Tongue (tissue), 2 donors: ENCODE data around the gene HOXB6. TPM values are rescaled to one million over a fixed set of nuclear protein-coding genes. Genes with fewer than 3 reads are reported as not detected.
A peak's percentile ranks its signal among the peaks of the same experiment; 100 is the strongest.

Experiments
- DNase-seq: peaks from one replicate; pipeline ENCODE4 v3.0.0-alpha.2; 2015
- total RNA-seq: library from RNA; depleted of rRNA; stranded (reverse); fragments of >200 nt; gene quantifications from one replicate; pipeline ENCODE4 v1.2.3, GENCODE V29; 2014

The HOXB6 gene
- total RNA-seq, 1 donor from 2014 or later = not detected

- no peak for DNase-seq
Observed at GRCh38 chr17:48609759-48610281, 5.0 kb upstream of the HOXB6 start.

DNA sequence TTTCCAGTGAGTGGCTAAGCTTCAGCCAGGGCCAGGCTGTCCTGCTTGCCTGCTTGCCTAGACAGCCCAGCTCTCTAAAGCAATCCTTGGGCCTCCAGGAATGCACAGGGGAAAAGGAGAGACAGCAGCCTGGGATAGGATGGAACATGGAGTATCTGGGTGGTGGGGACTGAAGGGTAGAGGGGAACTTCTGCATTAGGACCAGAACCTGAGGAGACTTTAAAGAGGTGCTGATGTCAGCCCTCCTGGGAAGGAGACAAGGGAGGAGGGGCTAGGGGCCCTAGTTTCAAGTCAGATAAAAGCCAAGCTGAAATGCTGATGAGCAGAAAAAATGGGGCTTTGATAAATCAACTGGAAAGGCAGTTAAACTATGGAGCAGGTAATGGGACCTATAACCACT, 4.2 kb upstream of the HOXB6 start:
- DNase-seq = no peak

DNA sequence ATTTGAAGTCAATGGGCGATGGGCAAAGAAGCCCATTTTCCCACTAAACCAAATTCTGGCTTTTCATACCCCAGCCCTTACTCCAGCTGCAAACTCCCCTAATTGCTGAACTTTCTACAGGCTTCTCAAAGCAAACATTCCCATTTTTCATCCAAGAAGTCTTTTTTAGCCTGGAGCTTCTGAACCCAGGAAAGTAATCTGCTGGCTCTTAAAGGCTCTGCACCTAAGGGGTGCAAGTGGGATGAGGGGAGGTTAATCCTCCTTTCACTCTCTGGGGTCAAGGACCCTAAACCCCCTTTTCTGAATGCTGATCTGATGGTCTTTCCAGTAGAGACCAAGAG, 3.7 kb upstream of the HOXB6 start:
- DNase-seq = no peak

- no peak for DNase-seq
Observed at GRCh38 chr17:48606892-48607614, 2.3 kb upstream of the HOXB6 start.

DNA sequence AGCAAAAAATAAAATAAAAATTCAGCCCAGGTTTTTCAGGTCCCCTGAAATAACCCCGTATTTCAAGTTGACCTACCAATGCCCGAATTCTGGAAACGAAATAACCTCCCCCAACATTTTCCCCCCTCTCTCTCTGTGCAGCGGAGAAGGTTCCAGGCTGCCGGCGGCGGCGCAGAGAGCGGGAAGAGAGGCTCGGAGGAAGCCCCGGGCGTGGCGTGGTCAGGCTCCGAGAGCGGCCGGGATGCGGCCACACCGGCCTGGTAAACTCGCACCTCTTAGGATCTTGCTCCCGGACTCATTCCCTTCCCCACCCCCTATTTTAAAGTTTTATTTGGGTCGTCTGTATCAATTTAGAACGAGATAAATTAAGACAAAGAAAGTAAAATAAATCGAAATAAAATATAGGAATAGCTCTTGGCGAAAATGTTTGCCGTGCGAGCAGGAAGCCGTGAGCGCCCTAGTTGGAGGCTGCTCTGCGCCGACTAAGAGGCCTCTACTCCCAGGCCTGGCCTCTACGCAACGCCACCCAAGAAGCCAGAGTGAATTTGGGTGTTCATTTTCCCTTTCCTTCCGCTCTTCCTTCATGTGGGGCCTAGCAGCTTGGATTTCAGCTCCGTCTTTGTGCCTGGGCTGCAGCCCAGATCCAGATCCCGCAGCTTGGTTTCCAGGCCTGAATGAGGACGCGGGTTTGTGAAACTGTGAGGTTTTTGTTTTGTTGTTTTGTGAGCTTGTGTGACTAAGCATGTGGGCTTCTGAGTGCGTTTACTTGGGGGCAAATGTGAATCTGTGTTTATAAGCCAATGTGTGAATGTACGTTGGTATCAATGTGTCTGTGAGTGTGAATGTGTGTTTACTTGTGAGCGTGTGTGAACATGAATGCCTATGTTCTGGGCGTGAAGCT, 1.5 kb upstream of the HOXB6 start:
- DNase-seq = peak; percentile 31

- no peak for DNase-seq
Observed at GRCh38 chr17:48605409-48605919, 678 bp upstream of the HOXB6 start.

DNA sequence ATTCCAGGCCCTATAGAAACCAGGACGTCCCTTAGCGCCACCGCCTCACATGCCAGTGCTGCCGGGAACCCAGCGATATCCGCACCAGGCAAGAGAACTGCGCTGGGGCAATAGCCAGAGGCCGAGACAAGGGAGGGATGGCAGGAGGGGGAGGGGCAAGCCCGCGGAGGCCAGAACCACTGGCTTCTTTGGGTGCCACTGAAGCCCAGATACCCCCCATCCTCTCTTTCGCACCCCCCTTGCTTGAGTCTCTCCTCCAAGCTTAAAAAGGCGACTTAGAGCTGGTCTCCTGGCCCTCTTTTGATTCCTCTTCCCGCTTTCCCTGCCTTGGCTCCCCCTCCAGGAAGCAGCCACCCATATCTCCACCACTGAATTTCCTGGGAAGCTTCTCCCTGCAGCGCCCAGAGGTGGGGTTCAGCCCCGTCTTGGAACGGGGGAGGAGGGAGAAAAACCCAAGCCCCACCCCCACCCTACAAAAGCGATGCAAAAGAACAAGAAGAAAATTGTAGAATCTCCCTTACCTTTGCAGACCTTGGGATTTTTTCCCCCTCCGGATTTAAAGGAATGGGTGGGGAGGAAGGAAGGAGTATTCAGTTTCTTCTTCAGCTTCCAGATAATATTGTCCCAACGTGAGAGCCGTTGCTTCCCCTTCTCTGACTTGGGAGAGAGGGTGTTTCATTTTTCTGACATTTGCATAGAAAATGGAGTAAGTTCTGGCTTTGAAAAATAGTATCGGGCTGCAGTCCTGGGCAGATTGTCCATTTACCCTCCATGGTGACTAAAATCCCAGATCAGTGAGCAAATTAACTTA, 622 bp downstream of the HOXB6 start:
- DNase-seq = no peak

DNA sequence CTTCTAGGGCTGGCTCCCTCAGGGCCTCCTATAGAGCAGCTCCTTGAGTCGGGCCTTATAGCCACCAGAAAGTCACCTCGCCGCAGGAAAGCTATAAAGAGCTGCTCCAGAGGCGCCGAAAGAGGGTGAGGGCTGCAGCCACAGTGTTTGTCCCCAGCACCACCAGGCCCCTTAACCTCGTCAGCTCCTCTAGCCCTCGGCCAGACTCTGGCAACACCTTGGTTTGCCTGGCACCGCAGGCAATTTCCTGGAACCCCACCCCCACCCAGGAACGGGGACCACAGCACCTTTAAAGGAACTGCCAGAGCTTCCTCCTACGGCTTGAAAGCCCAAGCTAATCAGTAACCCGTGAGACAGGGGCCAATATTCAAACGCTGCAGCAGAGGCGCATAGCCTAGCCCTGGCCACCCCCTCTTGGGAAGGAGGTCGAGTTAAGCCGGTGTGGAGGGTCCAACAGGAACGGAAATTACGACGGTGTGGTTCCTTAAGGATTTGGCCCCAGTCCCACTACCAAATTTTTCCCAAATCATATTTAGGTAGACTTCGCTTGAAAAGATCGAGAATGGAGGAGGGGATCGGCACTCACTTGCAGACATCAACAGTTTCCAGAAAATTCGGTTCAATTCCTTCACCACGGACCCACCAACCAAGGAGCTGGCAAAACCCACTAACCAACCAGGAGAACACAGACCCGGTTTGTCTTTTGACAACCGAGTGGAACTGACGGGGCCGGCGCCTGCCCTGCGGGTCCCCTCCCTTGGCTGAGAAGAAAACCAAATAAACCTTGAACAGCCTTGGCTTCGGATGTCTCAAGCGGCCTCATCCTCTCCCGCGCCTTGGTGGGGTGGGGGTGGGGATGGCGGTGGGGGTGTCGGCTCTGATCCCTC, 3.0 kb downstream of the HOXB6 start:
- no peak for DNase-seq

GRCh38 chr17:48601207-48601538, 3.6 kb downstream of the HOXB6 start:
- DNase-seq = no peak

DNA sequence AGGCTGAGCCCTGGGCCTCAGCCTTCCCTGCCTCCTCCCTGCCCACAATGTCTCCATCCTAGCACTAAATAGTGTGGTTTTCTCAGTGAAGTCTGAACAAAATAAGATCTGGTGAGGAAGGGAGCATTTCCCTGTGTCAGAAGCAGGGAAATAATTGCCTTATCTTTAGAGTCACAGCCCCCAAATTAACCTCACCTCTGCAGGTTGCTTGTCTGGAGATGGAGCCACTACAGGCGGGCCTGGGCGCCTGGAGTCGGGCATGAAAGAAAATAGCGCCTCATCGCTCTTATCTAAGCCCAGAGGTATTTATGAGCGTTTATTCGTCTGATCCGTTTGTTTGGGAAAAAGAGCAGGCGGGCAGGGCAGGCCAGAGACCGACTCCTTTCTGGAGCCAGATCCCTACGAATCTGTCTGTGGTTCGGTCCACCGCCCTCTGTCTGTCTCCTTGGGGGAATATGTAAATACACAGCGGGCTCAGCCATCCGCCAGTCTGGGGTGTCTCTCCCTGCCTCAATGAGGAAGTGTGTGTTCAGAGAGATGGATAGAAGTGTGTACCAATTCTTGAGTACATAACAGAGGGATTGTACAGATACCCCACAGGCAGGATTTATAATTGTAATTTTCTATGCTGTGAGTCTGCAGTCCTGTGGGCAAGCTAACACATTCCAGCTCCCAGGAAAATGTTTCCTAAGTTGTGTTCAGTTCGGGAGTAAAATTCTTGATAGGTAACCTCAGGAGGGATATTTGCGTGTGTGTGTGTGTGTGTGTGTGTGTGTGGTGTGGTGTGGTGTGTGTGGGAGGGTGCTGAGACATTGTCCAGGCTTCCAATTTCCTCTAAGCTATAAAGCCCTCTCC, 4.3 kb downstream of the HOXB6 start:
- no peak for DNase-seq

GRCh38 chr17:48599354-48599753, 5.4 kb downstream of the HOXB6 start:
- no peak for DNase-seq

GRCh38 chr17:48598736-48599135, 6.0 kb downstream of the HOXB6 start:
- DNase-seq = no peak

DNA sequence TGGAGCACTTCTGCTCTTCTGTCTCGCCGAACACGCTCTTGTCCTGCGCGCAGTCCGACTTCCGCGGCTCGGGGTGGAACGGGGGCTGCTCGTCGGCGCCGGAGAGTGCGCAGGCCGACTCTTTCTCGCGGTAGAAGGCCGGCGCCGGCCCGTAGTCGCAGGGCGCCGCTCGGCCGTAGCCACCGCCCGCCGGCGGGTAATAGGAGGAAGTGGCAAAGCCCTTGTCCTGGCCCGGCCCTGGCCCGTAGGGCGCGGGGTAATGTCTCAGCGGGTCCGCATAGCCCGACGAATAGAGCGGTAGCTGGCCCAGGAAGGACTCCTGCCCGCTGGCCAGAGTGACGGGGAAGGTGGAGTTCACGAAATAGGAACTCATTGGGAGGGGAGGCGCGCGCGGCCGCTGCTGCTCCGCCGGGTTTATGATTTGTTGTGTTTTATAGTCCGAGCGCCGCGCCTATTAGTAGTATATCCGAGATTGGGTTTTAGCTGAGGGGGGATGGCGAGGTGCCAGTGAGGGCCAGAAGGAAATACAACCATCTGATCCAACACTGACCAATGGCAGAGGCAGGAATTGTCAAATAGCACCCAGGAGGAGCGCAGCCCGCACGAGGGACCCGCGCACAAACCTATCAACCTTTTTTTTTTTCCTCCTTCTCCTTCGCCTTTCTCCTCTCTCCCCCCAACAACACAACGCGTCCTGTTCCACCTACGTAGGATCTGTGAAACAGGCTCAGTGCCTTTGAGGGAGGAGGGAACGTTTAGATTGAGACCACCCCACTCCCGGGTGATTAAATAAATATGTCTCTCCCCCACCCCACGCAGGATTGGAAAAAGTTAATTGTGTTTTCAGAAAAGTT, 6.8 kb downstream of the HOXB6 start:
- DNase-seq = no peak

GRCh38 chr17:48597528-48597777, 7.3 kb downstream of the HOXB6 start:
- no peak for DNase-seq

GRCh38 chr17:48596735-48597527, 7.9 kb downstream of the HOXB6 start:
- no peak for DNase-seq

DNA sequence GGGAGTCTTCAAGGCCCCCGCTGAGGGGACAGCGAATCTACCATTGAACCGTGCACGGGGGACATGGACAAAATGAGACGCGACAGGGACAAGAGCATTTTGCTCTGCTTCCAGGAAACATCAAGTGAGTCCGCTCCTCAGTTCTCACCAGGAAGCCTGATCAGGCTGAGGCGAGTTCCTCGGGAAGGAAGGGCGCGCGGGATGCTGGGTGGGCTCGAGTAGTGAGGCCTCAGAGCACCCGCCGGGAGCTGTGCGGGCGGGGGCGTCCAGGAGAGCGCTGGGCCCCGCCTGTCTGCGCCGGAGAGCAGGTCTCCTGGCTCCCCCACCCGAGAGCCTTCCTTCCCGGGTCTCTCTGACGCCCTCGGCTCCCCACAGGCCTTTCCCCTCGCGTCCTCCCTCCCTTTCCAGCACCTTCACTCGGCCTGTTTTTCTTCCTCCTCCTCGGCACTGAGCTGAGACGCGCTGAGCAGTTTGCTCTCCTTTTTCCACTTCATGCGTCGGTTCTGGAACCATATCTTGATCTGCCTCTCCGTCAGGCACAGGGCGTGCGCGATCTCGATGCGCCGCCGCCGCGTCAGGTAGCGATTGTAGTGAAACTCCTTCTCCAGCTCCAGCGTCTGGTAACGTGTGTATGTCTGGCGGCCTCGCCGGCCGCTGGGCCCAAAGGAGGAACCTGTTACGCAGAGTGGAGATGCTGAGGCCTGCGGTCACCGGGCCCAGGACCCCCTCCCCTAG, 8.6 kb downstream of the HOXB6 start:
- DNase-seq = no peak

- DNase-seq = no peak
Observed at GRCh38 chr17:48595278-48595999, 9.3 kb downstream of the HOXB6 start.
